SW480 (cell line): ENCODE measurements around the gene APOL5.

Experiments used
- DNase-seq: peaks from one replicate; pipeline ENCODE4 v3.0.0-alpha.2; 2016; ENCODE audit warnings: low spot score

The APOL5 gene

GRCh38 chr22:35742342-35743100 is 24.8 kb downstream of the APOL5 start:
- DNase-seq, result no peak

DNA sequence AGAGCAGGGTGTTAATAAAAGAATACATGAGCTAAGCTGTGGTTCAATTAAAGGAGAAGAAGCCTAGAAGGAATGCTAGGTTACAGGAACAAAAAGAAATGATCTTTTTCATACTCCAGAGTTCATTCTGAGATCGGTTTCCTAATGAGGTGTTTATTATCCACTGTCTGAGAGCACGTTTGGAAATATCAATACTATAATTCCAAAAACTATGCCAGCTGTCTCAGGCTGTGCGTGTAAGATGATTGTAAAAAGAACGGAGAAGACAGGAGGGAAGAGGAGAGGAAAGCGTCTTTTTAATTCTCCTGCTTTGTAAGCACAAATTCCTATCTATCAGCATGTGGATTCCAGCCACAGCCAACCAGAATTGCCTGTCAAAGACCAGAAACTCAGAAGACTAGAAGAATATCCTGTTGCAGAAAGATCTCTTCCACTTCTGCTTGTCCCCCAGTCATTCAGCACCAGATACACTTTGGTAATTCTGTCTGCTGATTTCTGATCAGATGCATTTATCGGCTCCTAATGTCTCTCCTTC is 25.7 kb downstream of the APOL5 start:
- no peak for DNase-seq

- no peak for DNase-seq
Measured at GRCh38 chr22:35746248-35746647, 28.6 kb downstream of the APOL5 start.

DNA sequence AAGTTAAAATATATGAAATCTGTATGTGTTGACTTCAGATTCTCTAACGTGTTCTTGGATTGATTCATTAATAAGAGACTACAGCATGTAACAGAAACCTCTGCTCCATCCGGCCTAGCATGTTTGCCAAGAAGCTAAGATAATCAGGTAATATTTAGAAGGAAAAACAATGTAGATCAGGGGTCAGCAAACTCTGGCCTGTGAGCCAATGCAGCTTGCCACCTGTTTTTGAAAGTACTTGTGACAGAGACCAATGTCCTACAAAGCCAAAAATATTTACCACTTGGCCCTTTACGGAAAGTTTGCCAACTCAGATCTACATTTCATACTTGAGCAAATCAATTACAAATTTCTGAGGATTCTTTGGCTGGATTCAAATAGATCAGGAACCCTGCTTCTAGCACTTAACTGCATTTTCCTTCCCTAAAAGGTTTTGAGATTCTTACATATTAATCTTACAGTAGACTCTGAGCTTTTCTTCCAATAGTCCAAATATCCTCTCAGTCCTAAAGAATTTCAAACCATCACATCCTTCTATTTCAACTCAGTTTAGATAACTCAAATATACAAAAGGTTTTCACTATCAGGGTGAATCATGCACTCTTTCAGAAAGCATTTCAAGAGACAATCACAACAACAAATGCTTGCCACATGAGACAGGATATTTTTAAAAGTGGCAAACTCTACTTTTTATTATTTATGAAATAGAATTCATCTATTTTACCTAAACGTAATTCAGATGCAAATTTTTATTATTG is 29.5 kb downstream of the APOL5 start:
- no peak for DNase-seq

- no peak for DNase-seq
Measured at GRCh38 chr22:35749808-35750207, 32.1 kb downstream of the APOL5 start.

GRCh38 chr22:35752006-35752862 is 34.6 kb downstream of the APOL5 start:
- no peak for DNase-seq

DNA sequence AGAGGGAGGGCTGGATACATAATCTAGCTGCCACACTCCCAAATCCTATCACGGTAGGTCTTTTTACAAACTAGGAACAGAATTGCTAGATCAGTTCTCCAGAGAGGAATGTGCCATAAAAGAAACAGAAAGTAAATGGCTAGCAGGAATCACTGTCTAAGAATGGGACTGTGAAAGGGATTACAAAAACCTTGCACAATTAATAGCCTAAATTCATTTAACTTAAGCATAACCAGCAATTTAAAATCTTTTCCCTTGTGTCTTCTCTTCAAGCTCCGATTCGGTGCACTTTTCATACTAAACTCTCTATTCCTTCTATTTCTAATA is 35.2 kb downstream of the APOL5 start:
- DNase-seq, result no peak

DNA sequence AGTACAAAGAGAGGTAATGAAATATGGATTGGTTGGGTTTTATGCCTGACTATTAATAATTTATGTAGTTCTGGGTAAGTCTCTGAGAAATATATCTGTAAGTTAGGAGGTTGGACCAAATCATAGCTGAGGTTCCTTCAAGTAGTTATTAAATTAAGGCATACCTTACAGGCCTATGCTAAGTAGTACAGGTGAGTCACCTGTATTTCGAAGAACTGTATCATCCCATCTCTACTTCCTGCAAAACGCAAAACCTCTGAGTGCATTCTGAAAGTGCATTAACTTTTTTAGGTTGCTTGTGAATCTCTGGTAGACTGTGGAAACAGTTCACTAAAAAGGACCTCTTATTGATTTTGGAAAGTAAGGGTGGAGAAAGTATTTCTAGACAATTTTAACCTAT is 37.1 kb downstream of the APOL5 start:
- no peak for DNase-seq

- DNase-seq, result no peak
Measured at GRCh38 chr22:35756722-35757121, 39.0 kb downstream of the APOL5 start.

DNA sequence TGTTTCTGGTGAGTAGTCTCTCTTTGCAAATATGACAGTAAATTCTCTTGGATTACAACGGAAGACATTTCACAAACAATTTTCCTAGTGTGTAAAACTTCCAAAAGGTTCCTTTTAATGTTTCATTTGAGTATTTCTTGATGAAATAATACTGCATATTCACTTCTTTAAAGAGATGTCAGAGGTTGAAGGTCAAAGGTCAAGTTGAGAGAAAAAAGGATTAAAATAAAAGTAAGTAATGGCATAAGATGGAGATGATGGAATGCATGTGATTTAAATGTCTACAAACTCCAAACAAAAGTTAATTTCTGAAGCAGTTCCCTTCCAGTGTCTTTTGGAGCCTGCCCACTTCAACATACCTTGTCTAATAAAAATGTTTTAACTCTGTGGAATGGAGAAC is 40.7 kb downstream of the APOL5 start:
- no peak for DNase-seq

DNA sequence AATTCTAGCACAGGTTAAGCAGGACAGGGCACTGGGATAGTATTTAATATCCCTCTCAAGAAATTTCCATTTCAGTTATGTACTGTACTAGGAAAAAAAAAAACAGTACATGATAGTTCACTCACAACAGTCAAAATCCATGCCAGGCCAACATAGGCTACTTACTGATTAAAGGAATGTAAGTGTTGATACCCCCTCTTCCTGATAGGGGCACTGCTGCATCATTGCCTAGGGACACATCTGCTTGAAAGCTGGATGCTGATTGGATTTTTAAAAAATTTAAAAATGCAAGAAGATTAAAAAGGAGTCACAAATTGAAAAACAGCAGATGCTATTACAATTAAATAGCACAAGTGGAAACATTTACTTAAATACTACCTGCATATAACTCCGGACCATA is 43.4 kb downstream of the APOL5 start:
- no peak for DNase-seq

DNA sequence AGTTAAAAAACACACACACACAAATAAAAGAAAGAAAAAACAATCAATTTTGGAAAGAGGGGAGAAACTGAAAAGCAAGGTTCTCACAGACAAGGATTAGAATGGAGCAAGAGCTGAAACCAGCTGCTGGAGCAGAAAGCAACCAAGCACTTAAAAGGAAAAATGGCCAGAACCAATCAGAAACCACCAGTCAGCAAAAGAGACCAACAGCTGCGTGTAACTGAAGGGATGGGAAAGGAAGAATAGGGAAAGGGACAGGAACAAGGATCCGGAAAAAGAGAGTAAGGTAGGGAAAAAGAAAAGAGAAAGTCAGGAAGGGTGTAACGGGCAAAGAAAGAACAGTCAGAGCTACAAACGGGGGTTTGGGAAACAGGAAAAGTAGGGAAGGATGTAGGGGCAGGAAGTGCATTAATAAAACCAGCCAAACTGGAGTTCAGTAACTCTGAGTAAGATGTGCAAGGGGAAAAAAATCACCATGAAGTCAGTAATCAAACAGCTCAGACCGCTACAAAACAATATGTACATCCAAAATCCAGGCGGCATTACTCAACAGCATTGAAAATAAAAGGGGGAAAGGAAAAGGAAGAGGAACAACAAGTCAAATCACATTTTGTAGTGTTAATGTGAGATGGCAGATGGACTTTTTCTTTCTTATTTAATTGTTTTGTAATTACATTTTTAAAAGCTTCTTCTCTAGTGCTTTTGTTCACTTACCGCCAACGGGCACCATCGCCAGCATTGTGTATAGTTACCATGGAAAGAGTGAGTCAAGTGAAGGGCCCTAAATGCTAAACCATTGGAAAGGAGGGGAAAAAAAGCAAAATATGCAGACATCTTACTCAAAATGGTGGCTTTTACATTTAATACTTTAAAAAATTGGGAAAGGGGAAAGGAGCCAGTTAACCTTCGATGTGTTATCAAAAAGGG is 49.2 kb downstream of the APOL5 start:
- DNase-seq, result no peak

GRCh38 chr22:35769974-35770373 is 52.3 kb downstream of the APOL5 start:
- no peak for DNase-seq

DNA sequence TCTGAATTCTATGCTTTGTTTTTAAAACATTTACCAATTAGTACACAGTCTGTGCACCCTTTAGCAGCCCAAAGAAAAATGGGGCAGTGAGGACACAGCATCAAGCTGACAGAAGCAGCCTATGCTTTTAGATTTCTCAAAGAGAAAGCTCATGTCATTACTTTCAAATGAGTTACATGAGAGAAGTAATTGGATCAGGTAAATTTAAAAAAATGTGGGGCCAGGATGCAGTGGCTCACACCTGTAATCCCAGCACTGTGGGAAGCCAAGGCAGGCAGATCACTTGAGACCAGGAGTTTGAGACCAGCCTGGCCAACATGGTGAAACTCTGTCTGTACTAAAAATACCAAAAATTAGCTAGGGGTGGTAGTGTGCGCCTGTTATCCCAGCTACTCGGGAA is 57.7 kb downstream of the APOL5 start:
- no peak for DNase-seq

GRCh38 chr22:35777335-35777975 is 59.8 kb downstream of the APOL5 start:
- no peak for DNase-seq
